ENCODE measurements around the gene KIRREL3. TPM values are rescaled to one million over a fixed set of nuclear protein-coding genes. Genes with fewer than 3 reads are reported as not detected.

Gene KIRREL3
- total and polyA plus RNA-seq, 9 of the 15 experiments (the other 6 are each of a cell fraction or from before 2014, with no cell fraction given): 0.04 to 0.10 TPM; not detected in 7

DNA sequence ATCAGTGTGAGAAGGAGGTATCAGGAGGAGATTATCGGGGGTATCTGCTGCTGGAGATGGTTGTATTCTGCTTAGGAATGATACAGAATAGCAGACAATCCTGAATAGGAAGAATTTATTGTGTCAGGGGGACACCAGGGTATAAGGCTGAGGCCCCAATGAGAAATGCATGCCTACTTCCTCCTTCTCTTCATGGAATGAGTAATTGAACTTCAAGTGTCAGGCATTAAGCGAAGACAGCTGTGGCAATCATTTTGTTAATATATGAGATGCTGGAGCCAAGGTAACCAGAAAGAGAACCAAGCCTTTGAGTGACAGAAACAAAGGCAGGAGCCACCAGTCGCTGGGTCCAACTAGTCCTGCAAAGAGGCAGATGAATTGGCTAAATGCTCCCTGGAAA, 49.1 kb downstream of the KIRREL3 start (continued):
- no peak for TF ChIP-seq ZNF518B (CRISPR knock-in tag; IDR thresholded peaks at IDR 0.05)
- TF ChIP-seq, protein P1, sequence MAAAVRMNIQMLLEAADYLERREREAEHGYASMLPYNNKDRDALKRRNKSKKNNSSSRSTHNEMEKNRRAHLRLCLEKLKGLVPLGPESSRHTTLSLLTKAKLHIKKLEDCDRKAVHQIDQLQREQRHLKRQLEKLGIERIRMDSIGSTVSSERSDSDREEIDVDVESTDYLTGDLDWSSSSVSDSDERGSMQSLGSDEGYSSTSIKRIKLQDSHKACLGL (CRISPR knock-in tag; IDR thresholded peaks at IDR 0.05; ENCODE audit: borderline replicate concordance, poor library complexity, severe bottlenecking): no peak
- TF ChIP-seq EHMT2 (IDR thresholded peaks at IDR 0.05): no peak
- no peak for TF ChIP-seq NR2C1 (IDR thresholded peaks at IDR 0.05)
- no peak for TF ChIP-seq NR2C1 (tag; IDR thresholded peaks at IDR 0.05)
- TF ChIP-seq POLR2B (IDR thresholded peaks at IDR 0.05; ENCODE audit: low read depth, partially characterized antibody): no peak
- TF ChIP-seq RAD51 (IDR thresholded peaks at IDR 0.05; ENCODE audit: borderline replicate concordance, low read depth): no peak
- TF ChIP-seq, protein P2, sequence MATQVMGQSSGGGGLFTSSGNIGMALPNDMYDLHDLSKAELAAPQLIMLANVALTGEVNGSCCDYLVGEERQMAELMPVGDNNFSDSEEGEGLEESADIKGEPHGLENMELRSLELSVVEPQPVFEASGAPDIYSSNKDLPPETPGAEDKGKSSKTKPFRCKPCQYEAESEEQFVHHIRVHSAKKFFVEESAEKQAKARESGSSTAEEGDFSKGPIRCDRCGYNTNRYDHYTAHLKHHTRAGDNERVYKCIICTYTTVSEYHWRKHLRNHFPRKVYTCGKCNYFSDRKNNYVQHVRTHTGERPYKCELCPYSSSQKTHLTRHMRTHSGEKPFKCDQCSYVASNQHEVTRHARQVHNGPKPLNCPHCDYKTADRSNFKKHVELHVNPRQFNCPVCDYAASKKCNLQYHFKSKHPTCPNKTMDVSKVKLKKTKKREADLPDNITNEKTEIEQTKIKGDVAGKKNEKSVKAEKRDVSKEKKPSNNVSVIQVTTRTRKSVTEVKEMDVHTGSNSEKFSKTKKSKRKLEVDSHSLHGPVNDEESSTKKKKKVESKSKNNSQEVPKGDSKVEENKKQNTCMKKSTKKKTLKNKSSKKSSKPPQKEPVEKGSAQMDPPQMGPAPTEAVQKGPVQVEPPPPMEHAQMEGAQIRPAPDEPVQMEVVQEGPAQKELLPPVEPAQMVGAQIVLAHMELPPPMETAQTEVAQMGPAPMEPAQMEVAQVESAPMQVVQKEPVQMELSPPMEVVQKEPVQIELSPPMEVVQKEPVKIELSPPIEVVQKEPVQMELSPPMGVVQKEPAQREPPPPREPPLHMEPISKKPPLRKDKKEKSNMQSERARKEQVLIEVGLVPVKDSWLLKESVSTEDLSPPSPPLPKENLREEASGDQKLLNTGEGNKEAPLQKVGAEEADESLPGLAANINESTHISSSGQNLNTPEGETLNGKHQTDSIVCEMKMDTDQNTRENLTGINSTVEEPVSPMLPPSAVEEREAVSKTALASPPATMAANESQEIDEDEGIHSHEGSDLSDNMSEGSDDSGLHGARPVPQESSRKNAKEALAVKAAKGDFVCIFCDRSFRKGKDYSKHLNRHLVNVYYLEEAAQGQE (IDR thresholded peaks at IDR 0.05; ENCODE audit: borderline replicate concordance): no peak
- TF ChIP-seq, protein P2 (CRISPR knock-in tag; IDR thresholded peaks at IDR 0.05; ENCODE audit: low read depth): no peak
- no peak for TF ChIP-seq PHF21A (IDR thresholded peaks at IDR 0.05; ENCODE audit: borderline replicate concordance, low read depth)
- TF ChIP-seq CREB3L1 (IDR thresholded peaks at IDR 0.05; ENCODE audit: borderline replicate concordance, low read depth): no peak

Data from K562 (cell line).